HG03521 (cell line): ENCODE results near the gene GALNT3.
A peak's percentile ranks its signal among the peaks of the same experiment; 100 is the strongest.

Source experiments
- ATAC-seq: cut with Tn5 transposase; IDR thresholded peaks from one replicate; pipeline ENCODE4 v1.9.1; 2021; ENCODE audit warnings: mild to moderate bottlenecking, moderate library complexity; ENCODE audit not compliant: unreplicated experiment

Gene GALNT3

GRCh38 chr2:165796819-165797530 is 2.9 kb upstream of the GALNT3 start:
- no peak for ATAC-seq

- ATAC-seq: no peak
Observed at GRCh38 chr2:165796129-165796528, 2.1 kb upstream of the GALNT3 start.

GRCh38 chr2:165795011-165795410 is 964 bp upstream of the GALNT3 start:
- ATAC-seq: no peak

GRCh38 chr2:165794536-165794928 is 485 bp upstream of the GALNT3 start:
- peak; percentile 96 for ATAC-seq

DNA sequence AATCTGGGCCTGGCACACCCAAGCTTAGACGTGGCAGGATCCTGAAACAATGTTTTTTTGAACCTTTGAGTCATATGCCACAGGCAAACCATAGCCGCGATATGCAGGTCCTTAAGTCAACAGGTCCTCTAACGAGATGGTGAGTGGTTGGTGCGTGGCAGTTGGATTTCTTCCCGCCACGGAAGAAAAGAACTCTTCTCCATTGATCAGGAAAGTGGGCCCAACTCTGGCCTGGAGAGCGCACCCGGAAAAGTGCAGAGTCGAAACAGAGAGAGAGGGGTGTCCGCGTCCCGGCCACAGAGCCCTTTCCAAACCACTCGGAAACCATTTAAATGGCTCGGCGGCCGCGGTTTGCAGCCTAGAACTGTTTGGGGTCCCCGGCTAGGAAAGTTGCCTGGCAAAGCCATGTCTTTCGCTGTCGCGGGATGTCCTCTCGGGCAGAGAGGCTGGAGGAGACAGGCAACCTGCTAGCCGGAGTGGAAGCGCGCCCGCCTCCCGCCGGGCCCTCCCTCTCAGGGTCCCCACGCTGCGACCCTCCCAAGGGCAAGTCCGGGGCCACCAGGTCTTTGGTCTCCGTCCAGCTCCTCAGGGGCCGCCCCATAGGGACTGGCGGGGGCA is 777 bp downstream of the GALNT3 start:
- ATAC-seq: no peak

DNA sequence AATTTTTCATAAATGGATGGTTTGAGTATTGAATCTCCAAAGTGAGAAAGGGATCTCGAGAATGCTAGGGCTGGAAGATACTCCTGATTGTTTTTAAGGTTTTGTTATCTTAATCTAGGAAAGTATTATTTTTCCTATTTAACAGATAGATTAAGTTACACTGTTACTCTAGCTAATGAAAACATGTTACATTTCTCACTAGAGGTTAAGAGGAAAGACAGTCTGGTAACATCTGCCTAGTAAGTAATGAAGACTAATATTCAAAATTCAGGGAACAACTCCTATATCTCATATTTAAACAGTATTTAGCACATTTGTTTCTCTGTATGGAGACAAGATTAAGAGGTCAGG is 2.0 kb downstream of the GALNT3 start:
- ATAC-seq: no peak

GRCh38 chr2:165791421-165792103 is 2.5 kb downstream of the GALNT3 start:
- ATAC-seq: no peak

DNA sequence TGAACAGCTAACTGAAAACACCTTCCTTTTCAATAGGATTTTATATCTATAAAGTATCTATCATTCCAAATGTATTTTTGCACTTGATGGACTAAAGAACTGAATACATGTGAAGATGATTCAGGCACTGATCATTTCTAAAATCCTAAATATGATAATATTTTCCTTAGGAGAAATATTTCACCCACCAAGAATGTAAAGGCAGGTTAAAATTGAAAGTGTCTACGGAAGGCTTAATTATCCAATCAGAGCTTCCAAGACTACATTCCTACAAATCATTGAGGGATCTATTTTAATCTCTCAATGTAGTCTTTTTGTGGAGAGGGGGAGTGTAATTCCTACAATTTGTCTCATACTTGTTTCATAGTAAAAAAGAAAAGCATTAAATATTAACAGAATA is 3.6 kb downstream of the GALNT3 start:
- ATAC-seq: no peak

GRCh38 chr2:165787334-165787733 is 6.7 kb downstream of the GALNT3 start:
- no peak for ATAC-seq

- ATAC-seq: no peak
Observed at GRCh38 chr2:165779706-165780105, 14.3 kb downstream of the GALNT3 start.

GRCh38 chr2:165778653-165779451 is 15.2 kb downstream of the GALNT3 start:
- ATAC-seq: peak; percentile 51

GRCh38 chr2:165778187-165778556 is 15.9 kb downstream of the GALNT3 start:
- ATAC-seq: no peak

DNA sequence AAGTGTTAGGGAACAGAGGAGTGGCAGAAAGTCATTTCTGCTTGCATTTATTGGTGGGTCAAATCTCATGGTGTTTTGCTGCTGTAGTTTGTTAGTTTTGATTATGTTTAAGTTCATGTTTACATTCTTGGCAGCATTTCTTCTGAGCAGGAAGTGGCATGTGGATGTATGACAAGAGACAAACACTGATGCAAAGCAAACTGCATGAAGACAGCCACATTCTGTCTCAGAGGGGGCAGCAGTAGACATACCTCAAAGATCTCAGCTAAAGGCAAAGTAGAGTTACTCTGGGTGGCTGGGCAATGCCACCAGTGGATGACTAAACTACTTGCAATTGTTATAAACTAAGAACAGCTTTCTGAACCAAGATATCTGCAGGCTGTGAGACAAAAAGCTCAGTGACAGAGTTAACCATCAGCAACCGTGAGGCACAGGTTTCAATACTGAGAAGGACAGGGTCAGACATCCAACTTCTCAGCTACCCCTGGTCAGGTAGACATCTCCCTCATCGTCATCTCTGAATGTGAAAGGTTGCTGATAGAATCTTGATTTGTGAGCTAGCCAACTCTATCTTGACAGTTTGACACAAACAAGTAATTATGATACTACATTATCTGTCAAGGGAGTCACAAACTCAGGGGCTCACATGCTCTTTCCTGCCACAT is 16.4 kb downstream of the GALNT3 start:
- ATAC-seq: no peak

GRCh38 chr2:165776796-165777195 is 17.3 kb downstream of the GALNT3 start:
- ATAC-seq: no peak

GRCh38 chr2:165776013-165776412 is 18.0 kb downstream of the GALNT3 start:
- no peak for ATAC-seq

DNA sequence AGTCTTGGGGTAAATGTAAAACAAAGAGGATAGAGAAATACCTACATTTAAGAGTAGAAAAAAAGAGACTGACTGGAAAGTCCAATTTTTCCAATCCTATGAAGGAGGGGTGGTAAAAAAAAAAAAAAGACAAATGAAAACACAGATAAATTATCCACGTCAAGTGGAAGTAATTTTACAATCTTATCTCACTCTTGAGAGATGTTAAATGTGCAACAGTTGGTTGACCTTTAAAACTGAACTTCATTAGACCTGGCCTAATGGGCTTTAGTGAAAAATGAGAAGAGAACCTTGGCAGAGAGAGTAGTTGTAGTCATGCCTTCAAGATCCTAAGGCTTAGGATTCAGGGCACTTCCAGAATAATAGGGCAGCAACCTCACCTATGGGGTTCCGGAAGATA is 20.4 kb downstream of the GALNT3 start:
- ATAC-seq: no peak

DNA sequence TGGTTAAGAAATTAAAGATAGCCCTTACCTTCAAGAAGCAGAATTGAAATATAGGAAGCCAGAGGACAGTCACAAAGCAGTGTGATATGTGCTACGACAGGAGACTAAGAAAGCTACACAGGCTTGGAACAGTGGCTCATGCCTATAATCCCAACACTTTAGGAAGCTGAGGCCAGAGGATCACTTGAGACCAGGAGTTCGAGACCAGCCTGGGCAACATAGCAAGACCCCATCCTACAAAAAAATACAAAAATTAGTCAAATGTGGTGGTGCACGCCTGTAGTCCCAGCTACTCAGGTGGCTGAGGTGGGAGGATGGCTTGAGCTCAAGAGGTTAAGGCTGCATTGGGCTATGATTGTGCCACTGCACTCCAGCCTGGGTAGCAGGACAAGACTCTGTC is 21.9 kb downstream of the GALNT3 start:
- no peak for ATAC-seq

- ATAC-seq: no peak
Observed at GRCh38 chr2:165766326-165766927, 27.6 kb downstream of the GALNT3 start.

- ATAC-seq: no peak
Observed at GRCh38 chr2:165762723-165763122, 31.3 kb downstream of the GALNT3 start.

GRCh38 chr2:165757906-165758675 is 36.0 kb downstream of the GALNT3 start:
- no peak for ATAC-seq
